HL-60 (cell line): ENCODE measurements around the gene TUT7.

Experiments used
- POLR2AphosphoS5 ChIP-seq: IDR thresholded peaks from 2 replicates; pipeline ENCODE4 v1.6.1; 2012; ENCODE audit warnings: low read depth
- TF ChIP-seq, protein P1 (sequence below): IDR thresholded peaks from one replicate; pipeline ENCODE4 v1.5.1; 2011; ENCODE audit warnings: low read length, control low read depth, inconsistent platforms; ENCODE audit not compliant: insufficient read depth

GRCh38 chr9:86322973-86323644 is 31.1 kb downstream of the TUT7 start:
- TF ChIP-seq, protein P1, sequence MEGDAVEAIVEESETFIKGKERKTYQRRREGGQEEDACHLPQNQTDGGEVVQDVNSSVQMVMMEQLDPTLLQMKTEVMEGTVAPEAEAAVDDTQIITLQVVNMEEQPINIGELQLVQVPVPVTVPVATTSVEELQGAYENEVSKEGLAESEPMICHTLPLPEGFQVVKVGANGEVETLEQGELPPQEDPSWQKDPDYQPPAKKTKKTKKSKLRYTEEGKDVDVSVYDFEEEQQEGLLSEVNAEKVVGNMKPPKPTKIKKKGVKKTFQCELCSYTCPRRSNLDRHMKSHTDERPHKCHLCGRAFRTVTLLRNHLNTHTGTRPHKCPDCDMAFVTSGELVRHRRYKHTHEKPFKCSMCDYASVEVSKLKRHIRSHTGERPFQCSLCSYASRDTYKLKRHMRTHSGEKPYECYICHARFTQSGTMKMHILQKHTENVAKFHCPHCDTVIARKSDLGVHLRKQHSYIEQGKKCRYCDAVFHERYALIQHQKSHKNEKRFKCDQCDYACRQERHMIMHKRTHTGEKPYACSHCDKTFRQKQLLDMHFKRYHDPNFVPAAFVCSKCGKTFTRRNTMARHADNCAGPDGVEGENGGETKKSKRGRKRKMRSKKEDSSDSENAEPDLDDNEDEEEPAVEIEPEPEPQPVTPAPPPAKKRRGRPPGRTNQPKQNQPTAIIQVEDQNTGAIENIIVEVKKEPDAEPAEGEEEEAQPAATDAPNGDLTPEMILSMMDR: no peak
- no peak for TF ChIP-seq POLR2AphosphoS5
